ENCODE measurements around the gene STEAP1B.
"Not testable (repeated sequence)": the region's sequence is repeated elsewhere in the genome, so short reads cannot be mapped to it uniquely, and the experiment has no call there.

STEAP1B gene

DNA sequence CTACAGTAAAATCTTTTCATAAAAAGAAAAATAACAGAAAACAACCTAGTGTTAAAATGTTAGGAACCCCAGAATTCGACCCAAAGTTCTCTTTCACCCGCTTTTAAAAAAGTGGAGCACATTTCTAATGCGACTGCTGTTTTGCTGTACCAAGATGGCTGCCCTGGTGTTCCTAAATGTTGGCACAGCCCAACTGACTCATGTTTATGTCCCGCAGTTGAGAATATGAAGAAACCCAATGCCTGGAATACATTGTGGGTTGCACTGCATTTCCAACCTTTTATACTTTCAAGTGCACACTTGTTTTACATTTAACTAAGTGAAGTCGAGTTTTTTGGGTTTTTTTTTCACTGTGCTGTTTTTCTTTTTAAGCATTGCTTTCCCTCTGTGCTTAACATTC, 944 bp downstream of the STEAP1B start:
- no peak for DNase-seq (ENCODE audit: low read depth in 1 of 2, low spot score in 1 of 2)

DNA sequence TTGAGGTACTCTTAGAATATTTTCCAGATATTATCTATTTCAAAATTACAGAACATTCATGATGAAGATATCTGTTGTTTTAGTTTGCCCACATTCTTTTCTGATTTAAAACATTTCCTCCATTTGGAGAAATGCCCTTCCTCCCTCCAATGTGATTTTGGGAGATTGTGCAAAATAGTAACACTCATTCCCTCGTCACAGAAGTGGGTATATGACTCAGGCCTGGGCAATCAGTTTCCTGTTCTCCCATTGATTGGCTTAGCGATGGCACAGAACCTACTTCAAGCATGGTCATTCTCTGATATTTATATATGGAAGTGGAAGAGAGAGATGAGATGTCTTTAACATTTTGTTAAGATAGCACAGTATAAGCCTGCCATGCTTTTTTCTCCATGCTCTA, 3.1 kb downstream of the STEAP1B start:
- not testable (repeated sequence) for DNase-seq (ENCODE audit: low read depth in 1 of 2, low spot score in 1 of 2)

DNA sequence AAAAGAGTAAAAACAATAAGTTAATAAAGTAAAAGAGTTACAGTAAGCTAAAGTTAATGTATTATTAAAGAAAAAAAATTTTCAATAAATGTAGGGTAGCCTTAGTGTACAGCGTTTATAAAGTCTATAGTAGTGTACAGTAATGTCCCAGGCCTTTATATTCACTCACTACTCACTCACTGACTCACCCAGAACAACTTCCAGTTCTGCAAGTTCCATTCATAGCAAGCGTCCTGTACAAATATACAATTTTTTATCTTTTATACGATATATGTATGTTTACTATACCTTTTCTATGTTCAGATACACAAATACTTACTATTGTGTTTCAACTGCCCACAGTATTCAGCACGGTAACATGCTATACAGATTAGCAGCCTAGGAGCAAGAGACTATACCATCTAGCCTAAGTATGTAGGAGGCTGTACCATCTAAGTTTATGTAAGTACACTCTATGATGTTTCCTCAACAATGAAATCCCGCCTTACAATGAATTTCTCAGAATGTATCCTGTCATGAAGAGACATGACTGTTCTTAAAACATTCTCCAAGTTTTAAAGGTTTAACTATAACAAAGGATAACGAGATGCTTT, 3.6 kb downstream of the STEAP1B start:
- not testable (repeated sequence) for DNase-seq (ENCODE audit: low read depth in 1 of 2, low spot score in 1 of 2)

DNA sequence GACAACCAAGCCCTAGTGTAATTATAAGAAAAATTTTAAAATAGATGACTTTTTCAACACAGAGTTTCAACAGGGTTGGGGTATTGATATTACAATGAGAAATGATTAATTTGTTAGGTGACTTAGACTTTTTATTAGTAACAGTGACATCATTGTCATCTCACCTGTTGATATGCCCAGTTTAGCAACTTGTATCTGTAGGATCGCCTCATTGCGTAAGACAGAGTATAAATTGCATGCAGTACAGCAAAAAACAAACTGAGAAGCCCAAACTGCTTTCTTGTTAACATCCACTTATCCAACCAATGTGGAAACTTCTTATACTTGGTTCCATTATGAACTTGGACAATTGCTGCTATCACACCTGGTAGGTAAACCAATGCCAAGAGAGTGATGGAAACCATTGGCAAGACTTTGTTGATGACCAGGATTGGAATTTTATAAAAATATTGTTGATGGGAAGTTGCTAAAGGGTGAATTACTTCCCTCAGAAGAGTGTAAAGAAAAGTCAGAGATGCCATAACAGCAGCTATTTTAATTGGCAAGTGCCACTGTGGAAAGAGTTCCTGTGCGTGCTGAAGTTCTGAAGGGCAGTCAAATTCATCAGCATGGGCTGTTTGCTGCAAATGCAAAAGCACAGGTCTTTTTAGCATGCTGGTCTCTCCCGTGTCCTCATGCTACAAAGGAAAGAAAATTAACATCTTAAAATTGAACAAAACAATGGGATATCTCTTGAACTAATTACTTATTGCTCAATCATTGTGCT, 6.6 kb downstream of the STEAP1B start:
- not testable (repeated sequence) for DNase-seq (ENCODE audit: low read depth in 1 of 2, low spot score in 1 of 2)

DNA sequence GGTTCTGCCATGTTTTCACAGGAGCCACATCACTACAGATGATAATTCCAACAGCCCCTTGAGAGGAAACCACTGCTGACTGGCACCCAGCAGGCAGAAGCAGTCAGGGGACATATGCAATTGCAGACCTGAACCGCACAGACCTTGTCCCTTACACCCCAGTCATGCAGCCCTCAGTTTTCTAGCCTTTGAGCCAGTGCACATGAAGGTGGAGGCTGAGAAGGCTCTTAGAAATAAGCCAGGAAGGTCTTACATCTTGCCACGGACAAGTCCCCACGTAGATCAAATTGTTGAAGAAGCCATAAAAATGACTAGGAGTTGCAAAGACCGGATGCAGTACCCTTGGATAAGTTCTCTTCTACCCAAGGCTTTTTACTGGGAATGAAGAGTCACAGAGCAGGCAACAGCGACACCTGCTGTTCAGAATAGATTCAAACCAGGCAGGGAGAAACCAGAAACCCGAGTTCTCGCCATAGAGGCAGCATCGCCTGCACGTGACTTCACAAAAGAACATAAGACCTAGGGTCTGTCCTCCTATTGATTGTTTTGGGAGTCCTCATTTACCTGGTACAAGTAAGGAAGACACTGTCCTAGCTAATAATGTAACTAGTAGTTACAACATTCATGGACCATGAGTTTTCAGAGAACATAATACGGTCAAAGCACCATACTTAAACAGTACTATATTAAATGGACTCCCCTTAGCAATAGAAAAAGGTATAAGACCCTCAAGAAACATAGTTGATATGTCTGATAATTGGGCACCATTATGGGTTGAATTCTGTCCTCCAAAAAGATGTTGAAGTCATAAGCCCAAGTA, 11.1 kb downstream of the STEAP1B start:
- peak; percentile 36 to 63 for DNase-seq (ENCODE audit: low read depth in 1 of 2, low spot score in 1 of 2)

DNA sequence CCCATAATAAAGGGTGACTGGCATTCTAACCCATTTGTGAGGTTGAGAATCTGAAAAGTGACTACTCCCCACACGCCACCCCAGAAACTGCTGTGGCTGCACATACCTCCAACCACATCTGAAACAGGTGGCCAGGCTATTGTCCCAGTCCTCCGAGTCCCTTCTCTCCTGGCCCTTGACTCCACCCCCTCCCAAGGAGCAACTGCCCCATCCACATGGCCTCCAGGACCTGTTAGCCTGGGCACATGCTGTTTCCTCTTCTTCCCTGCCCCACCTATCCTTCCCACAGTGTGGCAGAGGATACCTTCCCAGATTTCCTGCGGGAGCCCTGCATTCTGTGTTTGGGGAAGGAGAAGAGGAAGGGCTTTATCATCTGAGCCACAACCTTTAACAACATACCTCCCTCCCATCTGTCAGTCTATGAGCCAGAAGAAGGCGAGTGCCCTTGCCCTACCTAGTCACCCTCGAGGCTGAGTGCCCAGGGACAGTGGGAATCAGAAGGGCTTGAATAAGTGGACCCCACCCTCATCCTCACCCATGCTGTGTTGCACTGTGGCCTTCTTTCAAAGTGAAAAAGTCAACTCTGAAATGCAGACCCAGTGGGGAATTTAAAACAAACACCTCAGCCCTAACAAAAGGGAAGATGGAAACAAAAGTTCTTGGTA, 11.9 kb downstream of the STEAP1B start:
- no peak for DNase-seq (ENCODE audit: low read depth in 1 of 2, low spot score in 1 of 2)

DNA sequence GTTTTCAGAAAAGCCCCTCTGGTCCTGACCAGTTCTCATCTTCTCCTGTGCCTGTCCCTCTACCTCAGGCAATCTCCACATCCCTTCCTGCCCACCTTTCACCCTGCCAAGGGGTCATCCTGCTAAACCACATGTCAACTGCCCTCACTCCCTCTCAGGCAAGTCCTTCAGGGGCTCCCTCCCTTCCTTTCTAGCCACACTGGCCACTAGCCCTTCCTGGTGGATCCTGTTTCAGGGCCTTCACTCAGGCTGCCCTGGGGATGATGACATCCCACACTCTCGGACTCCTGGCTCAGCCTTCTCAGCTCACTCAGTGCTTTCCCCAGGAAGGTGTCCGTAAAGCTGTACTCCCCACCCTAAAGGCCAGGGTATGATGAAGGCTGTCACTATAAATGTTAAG, 13.4 kb downstream of the STEAP1B start:
- DNase-seq (ENCODE audit: low read depth in 1 of 2, low spot score in 1 of 2) = no peak

DNA sequence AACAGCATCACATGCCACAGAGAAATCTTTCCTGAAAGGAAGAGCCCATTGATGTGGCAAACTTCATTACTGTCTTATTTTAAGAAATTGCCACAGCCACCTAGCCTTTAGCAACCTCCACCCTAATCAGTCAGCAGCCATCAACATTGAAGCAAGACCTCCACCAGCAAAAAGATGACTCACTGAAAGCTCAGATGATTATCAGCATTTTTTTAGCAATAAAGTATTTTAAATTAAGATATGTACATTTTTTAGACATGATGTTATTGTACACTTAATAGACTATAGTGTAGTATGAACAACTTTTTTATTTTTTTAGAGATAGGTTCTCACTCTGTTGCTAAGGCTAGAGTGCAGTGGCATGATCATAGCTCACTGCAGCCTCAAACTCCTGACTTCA, 14.8 kb downstream of the STEAP1B start:
- DNase-seq (ENCODE audit: low read depth in 1 of 2, low spot score in 1 of 2) = no peak

DNA sequence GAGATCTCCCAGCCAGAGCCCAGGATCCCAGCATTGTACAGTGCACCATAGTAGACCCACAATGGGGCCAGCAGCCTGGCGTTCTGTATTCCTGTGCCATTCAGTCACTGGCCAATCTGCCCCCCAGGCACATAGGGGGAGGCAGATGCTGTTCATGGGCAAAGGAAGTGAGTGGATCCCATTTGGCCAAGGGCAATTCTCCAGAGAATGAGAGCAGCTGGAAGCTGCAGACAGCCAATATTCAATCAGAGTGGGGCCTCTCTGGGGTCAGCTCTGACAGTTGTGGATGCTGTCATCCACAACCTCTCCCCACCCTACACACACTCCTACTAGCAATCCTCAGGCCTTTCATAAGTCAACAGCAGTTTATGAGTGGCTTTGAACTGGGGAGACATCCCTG, 17.5 kb downstream of the STEAP1B start:
- no peak for DNase-seq (ENCODE audit: low read depth in 1 of 2, low spot score in 1 of 2)

DNA sequence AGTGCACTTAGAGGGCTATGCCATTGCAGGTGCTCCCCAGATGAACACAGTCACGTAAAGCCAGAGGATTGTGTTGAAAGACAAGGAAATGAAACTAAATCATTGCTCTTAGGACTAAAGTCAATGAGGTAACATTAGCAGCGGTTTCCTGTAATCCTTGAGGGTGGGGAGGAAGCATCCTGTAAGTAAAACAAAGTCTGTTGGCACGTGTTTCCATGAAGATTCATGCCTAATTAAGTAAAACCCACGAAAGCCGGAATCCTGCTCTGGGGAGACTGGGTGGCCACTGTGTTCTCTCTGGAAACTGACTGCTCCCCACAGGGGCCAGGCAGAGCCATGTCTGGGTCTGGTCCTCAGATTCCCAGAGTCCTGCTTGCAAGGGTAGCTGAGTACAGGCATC, 18.3 kb downstream of the STEAP1B start:
- DNase-seq (ENCODE audit: low read depth in 1 of 2, low spot score in 1 of 2) = no peak

DNA sequence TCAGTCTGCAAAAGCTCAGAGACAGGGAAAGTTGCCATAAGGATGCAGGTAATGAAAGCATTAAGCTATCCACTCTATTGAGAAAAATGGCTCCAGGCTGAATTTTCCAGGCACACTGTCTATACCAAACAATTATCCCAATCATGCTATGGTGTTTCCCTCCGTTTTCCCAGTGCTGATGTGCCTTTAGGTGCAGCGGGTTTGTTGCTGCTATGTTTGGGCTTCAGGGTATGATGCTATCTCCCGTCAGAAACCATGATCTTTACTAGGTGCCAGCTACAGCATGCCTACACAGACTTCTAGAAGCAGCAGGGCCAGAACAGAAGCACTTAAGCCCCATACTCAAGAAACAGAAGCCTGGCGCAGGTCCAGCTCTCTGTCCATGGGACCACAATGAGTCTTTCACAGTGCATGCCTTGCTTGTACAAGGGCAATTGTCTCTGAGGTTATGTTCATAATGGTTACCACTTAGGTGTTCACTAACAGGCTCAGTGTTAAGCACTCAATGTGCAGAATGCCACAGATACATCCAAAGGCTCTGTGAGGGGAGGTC, 19.4 kb downstream of the STEAP1B start:
- no peak for DNase-seq (ENCODE audit: low read depth in 1 of 2, low spot score in 1 of 2)

DNA sequence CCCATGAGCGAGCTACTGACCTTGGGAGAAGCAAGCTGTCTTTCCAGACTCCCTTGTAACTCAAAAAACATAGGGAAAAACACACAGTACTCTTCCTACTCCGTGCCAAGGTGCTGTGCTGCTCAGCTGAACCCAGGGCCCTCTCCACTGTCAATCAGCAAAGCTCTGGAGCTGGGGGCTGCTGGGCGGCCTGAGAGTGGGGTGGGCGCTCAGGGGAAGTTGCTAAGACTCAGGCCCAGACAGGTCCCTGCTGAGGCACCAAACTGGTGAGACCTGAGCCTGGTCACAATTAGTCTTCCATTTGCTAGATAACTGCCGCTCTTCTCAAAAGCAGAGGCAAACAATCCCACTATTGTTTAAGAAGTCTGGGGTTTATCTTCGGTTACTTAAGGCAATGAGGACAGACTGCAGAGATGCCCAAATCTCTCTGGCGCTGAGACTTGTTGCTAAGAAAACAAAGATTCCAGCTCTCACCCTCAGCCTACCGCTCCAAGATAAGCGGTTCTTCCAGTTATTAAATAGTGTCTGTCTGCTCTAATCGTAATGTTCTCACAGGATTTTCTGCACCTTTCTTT, 22.0 kb downstream of the STEAP1B start:
- DNase-seq (ENCODE audit: low read depth in 1 of 2, low spot score in 1 of 2) = no peak

DNA sequence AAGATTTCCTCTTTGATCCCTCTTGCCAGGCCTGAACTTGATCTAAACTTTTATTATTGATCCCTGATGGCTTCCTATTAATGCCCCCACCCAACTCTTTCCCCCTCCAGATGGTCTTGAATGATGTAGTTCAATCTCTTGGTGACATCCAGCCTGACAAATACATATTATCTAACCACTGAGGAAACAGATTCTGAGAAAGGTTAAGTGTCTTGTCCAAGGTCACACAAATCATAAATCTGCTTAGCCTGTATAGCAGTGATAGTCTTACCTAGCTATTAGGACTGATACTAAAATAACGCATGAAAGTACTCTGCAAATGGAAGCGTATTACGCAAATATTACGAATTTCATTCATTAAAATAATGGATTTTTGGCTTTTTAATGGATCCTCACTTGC, 22.7 kb downstream of the STEAP1B start:
- DNase-seq (ENCODE audit: low read depth in 1 of 2, low spot score in 1 of 2) = no peak

DNA sequence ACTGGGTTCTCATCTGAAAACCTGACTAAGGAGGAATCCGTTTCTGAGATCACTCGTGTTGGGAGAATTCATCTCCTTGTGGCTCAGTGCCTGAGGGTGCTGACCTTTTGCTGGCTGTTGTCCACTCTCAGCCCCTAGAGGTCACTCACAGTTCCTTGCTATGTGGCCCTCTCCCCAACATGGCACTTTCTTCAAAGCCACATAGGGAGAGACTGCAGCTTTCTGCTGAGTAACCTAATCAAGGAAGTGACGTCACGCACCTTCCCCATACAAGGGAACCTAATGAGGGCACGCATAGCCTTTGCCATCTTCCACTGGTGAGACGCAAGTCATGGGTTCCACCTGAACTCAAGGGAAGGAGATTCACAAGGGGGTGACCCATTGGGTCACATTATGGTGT, 23.2 kb downstream of the STEAP1B start:
- DNase-seq (ENCODE audit: low read depth in 1 of 2, low spot score in 1 of 2) = no peak

DNA sequence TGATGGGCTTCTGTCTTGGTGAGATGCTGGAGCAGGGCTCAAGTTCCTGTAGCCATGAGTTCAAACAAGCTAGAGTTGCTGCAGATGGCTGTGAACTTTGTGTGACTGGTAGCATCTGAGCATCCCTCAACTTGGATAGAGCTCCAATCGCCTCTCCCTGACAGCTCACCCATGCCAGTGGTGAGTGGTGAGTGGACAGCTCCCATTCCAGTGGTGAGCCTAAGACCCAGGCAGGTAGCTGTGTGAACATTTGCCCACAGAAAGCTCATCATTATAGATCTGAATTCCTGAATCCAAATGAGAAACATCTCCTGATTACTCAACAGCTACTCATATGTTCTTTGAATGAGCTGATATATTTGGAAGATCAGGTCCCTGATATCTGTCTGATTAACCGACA, 25.3 kb downstream of the STEAP1B start:
- DNase-seq (ENCODE audit: low read depth in 1 of 2, low spot score in 1 of 2) = no peak

DNA sequence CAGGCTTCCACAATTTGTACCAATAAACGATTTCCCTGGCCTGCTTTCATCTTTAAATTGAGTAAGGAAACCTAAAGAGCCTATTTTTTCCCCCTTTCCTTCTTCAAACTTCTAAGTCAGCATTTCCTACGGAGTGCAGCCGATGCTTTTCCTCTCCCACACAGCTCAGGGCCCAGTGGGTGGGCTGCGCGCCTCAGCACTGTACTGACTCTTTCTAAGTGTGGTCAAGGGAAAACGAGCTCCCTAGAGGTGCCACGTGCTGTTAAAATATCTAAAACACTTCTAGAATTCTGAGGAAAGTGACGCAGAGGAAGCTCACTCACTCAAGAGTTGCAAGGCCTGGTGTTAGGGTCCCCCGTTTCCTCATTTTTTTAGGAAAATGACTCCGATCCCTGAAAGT, 29.0 kb downstream of the STEAP1B start:
- DNase-seq (ENCODE audit: low read depth in 1 of 2, low spot score in 1 of 2) = no peak

DNA sequence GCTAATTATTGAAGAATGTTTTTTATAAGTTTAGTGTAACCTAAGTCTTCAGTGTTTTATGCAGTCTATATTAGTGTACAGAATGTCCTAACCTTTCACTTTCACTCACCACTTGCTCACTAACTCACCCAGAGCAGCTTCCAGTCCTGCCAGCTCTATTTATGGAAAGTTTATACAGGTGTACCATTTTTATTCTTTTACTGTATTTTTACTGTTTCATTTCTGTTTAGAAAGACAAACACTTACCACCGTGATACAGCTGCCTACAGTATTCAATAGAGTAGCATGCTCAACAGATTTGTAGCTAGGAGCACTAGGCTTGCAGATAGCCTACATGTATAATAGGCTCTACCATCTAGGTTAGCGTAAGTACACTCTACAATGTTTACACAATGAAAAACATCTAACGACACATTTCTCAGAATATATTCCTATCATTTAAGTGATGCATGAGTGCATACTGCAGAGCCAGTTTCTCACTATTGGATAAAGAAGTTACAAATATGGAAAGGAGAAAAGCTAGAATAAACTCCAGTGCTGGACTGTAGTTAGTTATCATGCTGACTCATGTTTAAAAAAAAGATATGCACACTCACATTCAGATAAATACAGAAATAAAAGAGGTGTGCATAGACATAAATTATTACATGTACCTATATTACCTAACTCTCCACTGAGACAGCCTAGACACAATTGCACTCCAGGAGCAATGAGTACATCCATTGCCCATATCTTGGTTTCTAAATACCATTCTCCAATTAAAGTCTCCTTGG, 30.4 kb downstream of the STEAP1B start:
- DNase-seq (ENCODE audit: low read depth in 1 of 2, low spot score in 1 of 2) = no peak

DNA sequence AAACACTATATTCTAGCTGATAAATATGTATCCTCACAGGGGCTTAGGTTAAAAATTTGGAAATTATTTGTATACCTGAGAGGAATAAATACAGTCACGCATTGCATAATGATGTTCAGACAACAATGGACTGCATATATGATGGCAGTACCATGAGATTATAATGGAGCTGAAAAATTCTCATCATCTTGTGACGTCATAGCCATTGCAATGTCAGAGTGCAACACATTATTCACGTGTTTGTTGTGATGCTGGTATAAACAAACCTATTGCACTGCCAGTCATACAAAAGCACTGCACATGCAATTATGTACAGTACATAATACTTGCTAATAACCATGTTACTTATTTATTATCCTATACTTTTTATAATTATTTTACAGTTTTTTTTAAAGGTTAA, 31.4 kb downstream of the STEAP1B start:
- no peak for DNase-seq (ENCODE audit: low read depth in 1 of 2, low spot score in 1 of 2)

DNA sequence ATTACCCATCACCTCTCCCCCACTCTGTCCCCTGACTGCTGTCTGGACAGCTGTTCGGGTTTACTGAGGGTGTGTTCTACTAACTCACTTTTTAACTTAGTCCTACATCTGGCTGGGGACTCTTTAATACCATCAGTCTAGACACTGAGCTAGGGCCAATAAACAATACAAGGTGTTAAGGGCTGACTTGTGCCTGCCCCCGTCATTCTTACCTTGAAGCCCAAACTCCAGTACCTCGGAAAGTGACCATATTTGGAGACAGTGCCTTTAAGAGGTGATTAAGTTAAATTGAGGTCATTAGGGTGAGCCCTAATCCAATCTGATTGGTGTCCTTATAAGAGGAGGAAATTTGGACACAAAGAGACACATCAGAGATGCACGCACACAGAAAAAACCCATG, 35.7 kb downstream of the STEAP1B start:
- no peak for DNase-seq (ENCODE audit: low read depth in 1 of 2, low spot score in 1 of 2)

DNA sequence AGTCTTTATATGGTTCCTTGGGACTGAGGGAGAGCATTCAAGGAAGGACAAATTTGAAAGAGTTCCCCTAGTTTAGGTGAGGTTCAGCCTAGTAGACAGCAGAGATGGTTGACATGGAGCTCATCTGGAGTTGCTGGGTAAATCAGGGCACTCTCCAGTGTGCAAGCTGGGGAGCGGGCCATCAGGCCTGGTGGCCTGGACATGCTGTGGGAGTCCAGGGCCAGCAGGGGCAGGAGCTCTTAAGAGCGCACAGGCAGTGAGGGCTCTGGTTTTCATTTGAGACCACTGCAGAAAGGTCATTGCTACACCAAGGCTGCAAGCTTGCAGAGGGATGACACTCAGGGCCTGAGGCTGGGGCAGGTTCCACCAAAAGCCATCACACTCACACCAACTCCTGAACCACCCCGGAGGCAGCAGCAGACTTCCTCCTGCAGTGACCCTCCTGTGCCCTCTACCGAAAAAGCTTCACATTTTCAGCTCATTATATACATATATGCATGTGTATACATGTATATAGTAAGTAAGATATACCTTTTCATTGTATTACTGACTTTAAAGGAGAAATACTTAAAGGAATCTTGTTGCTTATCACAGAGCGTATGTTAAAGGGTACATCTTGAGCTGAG, 39.5 kb downstream of the STEAP1B start:
- no peak for DNase-seq (ENCODE audit: low read depth in 1 of 2, low spot score in 1 of 2)

Data from activated CD4-positive, alpha-beta T cell treated with anti-CD3 and anti-CD28 coated beads, Interleukin-2, amount 50 U/mL, for 24 hours (primary cell).